NOMO-1 treated with DMSO at 0.1 percent for 48 hours (cell line): Measurements from ENCODE around the gene B3GAT1.
A peak's percentile ranks its signal among the peaks of the same experiment; 100 is the strongest.

Experiments used
- DNase-seq: peaks from one replicate; lab custom pipeline; 2025; ENCODE audit not compliant: unreplicated experiment; lab: John Stamatoyannopoulos, UW

Gene B3GAT1

DNA sequence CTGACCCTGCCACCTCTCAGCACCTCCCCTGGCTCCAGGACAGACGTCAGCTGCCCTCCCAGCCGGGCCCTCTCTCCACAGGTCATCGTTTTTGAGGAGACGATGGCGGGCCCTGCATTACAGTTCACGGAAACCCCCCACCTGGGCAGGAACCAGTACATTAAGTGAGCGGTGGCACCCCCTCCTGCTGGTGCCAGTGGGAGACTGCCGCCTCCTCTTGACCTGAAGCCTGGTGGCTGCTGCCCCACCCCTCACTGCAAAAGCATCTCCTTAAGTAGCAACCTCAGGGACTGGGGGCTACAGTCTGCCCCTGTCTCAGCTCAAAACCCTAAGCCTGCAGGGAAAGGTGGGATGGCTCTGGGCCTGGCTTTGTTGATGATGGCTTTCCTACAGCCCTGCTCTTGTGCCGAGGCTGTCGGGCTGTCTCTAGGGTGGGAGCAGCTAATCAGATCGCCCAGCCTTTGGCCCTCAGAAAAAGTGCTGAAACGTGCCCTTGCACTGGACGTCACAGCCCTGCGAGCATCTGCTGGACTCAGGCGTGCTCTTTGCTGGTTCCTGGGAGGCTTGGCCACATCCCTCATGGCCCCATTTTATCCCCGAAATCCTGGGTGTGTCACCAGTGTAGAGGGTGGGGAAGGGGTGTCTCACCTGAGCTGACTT lies 37.0 kb downstream of the B3GAT1 start:
- no peak for DNase-seq

DNA sequence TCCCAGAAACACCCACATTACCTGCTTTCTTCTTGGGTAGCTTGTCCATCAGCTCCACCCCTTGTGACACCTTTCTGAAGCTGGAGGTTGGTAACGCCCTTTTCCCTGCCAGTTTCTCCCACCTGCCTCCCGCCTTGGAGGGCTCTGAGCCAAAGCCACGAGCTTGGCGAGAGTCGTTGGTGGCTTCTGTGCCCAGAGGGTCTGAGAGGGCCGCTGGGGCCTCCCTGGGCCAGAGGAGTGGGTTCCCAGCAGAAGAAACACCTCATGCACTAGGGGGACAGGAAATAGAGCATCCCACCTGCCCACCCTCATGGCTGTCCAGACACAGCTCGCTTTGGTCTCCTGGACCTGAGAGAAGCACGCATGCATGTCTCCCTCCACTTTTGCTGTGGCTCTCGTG lies 37.9 kb downstream of the B3GAT1 start:
- no peak for DNase-seq

DNA sequence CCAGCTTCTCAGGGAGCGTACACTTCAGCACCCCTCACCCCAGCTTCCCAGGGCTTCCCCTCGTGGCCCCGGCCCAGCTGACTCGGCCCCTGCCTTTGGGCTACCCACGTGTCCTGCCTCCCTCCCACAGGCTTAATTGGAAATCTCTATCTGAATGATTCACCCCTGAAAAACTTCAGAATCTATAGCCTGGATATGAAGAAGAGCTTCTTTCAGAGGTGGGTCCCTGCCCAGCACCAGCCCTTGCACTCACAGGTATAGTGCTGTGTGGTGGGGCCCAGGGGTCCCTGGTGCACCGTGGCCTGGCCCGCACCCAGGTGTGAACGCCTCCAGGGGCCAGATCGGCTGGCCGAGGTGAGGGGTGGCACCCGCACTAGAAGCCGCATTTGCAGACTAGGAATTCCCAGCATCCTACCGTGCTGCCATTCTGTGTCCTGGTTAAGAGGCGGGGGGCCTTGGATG lies 38.4 kb downstream of the B3GAT1 start:
- DNase-seq: no peak

DNA sequence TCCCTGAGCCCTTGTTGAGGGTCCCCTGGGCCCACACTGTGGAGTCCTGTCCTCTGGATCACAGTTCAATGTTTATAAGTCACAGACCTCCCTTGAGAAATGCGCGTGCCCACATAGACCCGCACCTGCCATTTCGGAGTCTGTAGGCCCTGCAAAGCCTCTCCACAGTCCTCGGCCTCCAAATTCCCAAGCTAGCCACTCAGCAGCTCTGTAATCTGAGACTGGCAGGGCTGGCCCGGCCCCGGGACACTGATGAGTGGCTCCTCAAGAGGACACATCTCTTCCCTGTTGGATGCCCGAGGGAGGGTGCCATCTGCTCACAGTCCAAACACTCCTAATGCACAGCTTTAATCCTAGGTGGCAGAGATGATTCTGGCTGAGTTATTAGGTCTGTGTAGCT lies 39.1 kb downstream of the B3GAT1 start:
- no peak for DNase-seq

DNA sequence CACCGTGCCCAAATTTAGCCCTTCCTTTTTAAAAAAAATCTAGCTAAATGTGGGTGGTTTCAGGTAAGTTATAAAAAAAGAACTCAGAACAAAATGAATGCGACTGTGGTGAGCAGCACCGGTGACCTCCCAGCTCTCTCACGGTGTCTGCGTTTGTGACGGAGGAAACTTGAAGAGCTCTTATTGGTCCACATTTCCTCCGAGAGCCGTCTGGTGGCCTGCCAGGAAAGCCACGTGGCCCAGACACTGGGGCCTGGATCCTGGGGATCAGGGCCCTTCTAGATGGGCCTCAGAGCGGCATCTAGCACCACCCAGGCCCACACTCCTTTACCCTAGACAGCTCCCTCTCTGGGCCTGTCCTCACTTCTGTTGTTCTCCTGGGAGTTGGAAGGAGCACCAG lies 39.5 kb downstream of the B3GAT1 start:
- DNase-seq: no peak

DNA sequence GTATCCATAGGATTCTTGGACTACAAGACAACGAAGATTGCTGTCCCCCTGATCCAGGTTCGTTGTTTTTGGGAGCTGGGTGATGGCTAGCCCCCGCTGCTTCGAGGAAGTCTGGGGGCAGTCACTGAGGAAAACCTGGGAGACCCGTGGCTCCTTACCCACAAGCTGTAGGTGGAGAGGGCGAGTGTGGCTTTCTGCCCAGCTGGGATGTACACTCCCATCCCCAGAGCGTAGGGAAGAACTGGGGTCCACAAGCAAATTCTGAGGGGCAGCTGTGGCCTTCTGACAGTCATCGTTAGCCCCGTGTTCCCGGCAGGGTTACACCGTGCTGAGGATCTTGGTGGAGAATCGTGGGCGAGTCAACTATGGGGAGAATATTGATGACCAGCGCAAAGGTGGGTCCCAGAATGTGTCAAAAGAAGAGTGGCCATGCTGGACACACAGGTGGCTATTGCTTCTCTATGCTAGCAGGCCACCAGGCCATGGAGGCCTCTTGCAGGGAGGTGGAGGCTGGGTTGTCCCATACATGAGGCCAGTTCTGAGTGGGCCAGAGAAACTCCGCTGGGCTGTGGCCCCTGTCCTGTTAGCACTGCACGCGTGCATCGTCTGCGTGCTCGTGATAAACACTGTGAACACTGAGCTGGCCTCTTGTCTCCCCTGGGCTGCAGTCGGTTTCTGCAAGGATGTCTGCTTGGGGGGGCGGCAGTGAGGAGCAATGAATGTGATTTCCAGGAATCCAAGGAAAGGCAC lies 40.4 kb downstream of the B3GAT1 start:
- DNase-seq: no peak

DNA sequence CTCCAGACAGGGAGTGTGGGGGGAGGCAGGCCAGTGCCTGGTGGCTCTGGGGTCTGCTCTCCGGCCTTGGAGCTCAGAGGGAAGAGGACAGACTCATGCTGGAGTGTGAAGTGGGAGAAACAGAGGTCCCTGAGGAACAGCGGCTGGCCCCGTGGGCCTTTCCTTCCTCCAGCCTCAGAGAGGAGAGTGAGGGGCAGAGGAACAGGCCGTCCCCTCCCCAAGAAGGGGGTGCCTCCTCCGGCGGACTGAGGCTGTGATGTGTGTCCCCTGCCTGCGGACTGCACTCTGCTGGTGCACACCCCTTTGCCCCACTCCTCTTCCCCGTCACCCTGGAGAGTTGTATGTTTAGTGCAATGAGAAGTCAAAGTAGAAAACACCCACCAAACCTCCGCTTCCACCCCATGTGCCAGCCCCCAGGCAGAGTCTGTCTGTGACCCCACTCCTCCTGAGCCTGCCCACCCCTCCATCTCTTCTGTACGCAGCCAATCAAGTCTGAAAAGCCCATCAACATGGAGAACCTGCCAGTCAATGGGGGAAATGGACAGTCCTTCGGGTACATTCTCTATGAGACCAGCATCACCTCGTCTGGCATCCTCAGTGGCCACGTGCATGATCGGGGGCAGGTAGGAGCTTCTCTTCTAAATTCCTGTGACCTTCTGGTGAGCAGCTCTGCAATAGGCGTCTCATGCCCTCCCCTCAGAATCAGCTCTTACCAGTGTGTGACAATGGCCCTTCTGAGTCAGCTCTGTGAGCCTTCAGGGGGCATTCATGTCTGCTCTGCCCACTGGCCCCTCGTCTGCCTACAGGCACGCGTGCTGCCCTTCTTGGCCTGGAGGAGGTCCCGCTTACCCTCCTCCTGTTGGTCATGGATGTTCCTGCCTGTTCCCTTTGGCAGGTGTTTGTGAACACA lies 41.3 kb downstream of the B3GAT1 start:
- DNase-seq: no peak

DNA sequence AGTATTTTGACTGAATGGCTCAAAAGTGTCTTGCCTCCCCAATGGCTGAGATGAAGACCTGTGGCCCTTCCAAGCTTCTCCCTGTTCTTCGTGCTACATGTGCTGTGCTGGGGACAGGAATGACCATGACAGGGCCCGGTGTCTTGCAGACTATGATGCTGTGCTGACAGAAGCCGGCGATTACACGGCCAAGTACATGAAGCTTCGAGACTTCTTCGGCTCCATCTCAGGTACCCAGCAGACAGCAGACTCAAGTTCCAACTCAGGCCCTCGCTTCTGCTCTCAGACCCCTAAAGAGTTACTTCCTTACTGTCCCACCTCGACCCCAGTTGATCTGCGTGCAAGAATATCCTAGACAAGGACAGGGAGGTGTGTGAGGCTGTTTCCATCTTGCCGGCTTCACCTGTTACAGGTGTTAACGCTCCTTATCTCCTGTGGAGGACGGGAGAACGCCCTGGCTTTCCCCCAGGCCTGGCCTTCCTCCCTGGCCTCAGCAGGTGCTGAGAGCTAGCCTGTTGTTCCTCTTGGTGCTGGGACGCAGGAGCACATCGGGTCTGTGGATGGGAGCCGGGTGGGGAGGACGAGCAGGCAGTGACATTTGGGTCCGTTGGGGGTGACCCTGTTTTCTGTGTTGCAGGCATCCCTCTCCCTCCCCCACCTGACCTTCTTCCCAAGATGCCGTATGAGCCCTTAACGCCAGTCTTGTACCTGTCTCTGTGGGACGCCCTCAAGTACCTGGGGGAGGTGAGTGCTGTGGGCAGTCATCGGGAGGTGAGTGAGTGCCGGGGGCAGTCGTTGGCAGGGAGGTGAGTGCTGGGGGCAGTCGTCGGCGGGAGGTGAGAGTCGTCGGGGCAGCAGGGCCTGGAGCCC lies 42.2 kb downstream of the B3GAT1 start:
- no peak for DNase-seq

DNA sequence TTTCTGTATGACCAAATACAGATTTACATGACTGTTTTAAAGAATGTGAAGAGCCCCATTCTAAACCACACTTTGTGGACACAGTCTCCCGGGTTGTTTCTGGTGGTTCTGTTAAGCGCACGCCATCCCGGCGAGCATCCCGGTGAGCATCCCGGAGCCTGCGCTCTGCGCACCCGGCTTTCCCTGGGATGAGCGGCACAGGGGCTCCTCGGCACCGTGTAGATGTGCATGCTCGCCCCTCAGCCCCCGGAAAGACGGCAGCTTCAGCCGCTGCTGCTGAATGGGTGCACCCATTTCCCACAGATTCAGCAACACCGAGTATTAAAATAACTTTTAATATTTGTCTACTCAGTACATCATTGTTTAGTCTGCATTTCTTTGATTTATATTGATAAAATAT lies 44.3 kb downstream of the B3GAT1 start:
- DNase-seq: no peak

DNA sequence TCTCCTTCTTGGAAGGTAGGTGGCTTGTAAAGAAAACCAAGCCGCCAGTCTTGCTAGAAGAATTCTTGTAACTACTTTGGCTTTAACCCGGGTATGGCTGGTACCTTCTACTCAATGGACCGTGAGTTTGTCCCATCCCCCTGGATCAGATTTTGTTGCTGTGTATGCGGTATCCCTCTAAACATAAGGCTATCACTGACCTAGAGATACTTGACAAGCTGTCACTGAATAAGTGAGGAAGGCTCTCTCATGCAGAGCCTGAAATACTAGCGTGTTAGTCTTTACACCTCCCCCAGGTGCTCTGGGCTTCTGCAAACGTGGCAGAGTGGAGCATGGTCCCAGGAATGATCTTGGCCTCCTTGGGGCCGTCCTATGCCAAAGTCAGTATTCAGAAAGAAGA lies 45.8 kb downstream of the B3GAT1 start:
- DNase-seq: no peak

DNA sequence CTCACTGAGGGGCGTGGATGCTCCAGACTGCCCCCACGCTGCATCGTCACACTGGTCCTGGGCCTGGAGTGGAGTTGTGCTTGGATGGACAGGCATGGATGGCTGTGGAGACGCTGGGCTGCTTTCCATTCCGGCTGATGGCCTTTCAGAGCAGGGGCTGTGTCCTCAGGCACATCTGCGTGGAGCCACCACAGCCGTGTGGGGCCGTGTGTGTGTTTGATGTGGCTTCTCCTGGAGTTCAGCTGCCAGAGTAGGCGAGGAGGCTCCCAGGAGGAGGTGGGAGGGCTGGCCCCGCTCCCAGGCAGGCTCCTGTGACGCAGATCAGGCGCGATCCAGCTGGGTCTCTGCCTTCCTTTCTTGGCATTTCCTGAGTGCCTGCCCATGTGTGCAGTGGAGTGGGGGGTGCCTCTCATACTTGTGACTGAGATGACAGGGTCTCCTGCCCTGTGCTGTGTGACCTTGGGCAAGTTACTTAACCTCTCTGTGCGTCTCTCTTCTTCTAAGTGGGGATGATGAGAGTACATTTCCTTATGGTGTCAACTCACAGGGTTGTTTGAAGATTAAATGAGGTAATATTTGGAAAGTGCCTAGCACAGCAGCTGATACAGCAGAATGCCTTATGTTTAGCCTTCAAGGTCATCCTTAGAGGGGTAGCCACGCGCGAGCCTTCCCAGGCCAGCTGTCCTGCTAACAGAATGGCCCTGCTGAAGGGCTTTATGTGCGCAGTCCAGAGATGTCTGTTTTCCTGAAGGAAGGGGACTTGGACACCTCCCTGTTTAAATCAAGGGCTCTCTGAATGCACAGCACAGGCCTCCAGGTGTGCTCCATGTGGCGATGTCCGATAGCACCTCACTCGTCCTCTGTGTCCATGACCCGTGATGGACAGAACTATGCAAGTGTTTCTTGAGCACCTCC lies 46.8 kb downstream of the B3GAT1 start:
- DNase-seq: no peak

DNA sequence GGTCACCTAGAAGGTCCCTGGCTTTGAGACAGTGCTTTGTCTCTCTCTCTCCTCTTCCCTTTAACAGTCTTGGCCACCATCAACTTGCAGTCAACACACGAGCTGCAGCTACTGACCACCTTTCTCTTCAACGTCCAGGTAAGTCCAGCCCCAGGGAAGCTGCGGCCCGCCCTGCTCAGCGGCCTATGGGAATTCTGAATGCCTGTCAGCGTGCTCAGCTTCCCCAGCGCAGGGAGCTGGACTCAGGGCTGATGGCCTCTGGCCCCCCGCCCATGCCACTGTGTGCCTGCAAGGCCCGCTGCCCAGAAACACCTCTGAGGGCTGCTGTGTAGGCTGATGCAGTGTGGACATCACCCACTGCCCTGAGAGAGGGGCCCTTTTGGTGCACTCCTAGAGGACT lies 47.8 kb downstream of the B3GAT1 start:
- no peak for DNase-seq

DNA sequence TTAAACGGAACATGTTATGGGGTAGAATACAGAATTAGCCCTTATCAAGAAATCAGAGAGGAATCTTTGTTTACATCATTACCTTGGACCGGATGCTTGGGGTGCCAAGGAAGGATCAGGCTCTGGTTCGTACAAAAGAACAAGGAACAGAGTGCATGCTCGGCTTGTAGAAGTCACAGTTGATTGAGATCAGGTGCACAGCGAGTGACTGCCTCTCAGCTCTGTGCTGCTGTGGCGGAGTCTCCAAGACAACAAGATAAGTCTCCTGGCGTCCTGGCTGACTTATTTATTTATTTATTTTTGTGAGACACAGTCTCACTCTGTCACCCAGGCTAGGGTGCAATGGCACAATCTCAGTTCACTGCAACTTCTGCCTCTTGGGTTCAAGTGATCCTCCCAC lies 48.5 kb downstream of the B3GAT1 start:
- no peak for DNase-seq

DNA sequence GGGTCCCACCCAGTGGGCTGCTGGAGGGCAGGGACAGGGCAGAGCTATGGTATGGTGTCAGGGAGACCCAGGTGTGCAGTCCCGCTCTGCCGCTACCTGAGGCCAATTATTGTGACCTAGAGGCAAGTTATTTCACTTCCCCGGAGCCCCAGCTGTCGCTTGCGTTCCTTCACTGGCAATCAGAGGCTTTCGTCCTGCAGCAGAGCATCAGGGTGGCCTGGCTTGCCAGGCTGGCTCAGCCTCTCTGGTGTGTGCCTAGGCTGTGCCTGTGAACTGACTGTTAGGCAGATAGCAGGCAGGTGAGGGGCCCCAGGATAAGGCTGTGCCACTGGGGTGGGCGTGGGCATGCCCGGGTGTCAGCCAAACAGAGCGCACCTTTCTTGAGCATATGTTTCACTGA lies 48.9 kb downstream of the B3GAT1 start:
- no peak for DNase-seq

DNA sequence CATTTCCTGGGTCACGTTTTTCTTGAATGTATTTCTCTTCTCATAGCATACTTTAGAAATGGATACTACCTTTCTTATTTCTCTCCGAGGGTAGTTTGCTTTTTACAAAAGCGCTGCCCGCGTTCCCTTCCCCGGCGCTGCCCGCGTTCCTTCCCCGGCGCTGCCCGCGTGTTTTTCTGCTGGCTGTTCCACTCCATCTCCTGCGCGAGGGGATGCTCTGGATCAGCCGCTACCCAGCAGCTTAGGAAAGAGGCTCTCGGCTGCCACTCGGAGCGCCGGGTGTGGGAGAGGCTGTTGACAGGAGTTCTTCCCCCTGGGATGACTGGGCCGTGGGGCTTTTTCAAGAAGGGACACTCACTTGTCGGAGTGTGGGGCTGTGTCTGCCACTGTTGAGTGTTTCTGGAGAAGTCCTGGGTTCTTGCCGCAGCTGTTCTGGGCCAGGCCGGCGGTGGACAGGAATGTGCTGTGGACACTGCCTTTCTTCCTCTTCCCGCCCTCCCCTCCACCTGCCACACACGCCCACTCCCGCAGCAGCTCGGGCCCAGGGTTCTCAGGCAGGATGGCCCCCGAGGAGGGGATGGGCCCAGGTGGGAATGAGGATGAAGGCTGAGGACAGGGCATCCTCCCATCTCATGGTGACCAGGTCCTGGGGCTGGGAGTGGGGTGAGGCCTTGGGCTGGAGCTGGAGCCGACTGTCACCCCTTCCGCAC lies 49.7 kb downstream of the B3GAT1 start:
- DNase-seq: no peak

DNA sequence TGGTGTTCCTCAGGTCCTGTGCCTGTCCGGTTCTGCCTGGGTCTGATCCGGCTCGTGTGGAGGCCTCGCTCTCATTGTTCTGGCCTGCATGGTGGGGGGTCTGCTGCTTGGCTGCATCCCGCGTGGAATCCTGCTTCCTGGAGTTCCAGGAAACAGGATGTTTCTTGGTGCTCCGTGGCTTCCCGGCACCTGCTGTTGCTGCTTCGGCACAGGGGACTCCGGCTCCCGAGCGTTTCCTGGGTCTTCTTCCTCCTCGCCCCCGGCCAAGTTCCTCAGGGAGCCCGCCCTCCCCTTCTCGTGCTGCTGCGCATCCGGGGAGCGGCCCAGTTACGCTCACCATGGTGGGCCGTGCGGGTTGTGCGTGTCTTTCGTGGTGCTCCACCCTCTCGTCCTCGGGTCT lies 50.4 kb downstream of the B3GAT1 start:
- no peak for DNase-seq

DNA sequence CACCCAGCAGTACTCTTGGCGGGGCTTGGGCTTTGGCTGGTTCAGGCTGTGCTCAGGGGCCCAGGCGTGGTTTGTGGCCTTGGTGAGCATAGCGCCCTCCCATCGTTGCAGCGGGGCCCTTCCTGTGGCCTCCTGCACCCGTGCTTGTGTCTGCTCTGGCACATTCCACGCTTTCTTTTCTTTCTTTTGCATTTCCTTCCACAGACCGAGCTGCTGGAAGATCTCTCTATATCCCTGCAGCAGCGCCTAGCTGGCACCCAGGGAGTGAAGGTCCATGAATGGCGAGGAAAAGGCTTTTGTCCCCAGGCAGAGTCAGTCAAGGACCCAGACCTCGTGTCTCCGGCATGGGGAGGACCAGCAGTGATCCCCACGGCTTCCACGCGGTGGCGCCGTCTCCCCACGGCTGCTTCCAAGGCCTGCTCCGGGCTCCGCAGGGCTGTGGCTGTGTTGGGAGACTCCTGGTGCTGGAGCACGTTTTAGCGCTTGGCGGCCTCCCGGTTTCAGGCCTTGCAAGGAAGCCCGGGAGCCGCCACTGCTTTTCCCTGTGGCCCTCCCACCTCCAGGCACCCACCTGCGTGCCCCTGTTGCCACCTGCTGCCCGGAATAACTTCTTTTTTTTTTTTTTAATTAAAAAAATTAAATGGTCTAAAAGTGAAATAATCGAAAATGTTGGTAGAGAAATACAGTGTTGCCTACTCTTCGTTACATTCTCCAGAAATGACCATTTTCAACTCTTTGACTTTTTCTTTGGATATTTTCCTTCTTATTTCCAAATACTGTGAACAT lies 51.8 kb downstream of the B3GAT1 start:
- DNase-seq: peak; percentile 47

DNA sequence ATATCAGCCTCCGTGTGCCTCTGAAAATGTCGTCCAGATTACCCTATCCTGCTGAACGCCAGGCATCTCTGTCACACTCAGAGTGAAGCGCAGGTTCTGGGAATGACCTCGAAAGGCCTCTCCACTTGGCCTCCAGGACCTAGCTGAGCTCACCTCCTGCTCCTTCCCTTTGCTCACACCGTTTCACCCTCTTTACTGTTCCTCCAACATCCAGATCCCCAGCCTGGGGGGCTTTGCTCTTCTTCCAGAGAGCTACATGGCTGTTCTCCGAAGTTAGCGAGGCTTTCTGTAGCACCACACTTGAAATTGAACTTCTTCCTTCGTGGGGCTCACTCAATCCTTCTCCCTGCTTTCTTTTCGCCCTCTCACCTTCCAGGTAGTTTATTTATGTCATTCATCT lies 52.4 kb downstream of the B3GAT1 start:
- no peak for DNase-seq
